K562 treated with DMSO at 1 percent for 24 hours (cell line): ENCODE data around the gene TANGO2. TPM values are rescaled to one million over a fixed set of nuclear protein-coding genes. Genes with fewer than 3 reads are reported as not detected.

ENCODE experiments used
- total RNA-seq: library from RNA; unstranded; fragments of 300-600 nt; gene quantifications from 2 replicates; pipeline ENCODE4 v1.2.3, GENCODE V29; 2022; ENCODE audit warnings: low read depth; ENCODE audit not compliant: insufficient read depth

TANGO2 gene
- total RNA-seq, result 97.1 and 98.2 TPM in 2 replicates

DNA sequence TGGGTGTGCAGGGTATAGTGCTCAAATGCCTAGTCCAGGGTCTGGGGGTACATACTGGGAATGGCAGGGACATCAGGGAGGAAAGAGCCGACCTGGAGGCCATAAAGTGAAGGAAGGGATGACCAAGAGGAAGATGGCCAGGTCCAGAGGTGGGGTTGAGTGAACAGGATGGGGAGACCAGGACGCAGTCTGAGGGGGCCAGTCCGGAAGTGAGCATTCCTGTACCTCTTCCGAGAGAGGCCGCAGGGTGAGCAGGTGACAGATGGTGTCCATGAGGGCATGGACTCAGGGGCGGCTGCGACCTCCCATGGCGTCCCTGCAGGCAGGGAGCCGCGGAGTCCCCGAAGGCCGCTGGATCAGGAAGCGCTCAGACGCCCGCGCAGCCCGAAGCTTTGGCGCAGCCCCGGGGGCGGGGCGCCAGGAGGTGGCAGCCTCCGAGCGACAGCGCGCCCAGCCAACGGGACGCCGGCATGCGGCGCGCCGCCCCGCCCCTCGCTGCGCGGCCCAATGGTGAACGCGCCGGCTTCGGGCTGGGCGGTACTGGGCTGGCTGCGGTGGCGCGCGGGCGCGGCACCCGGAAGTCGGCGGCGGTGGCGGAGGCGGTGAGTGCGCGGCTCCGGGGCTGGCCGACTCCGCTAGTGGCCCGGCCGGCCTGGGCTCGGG is at the start of gene TANGO2:
Gene TANGO2, plus strand, starts transcription at position 578 of the 663 bp plus-strand sequence. CDS start 15,689 bp downstream, outside the sequence.

GRCh38 chr22:20016734-20017621 is 3.9 kb upstream of the TANGO2 start, which contains the start of gene ARVCF:
Gene ARVCF, minus strand, starts transcription at chr22:20016823. Its CDS starts 26,029 bp downstream, at chr22:19990794.

DNA sequence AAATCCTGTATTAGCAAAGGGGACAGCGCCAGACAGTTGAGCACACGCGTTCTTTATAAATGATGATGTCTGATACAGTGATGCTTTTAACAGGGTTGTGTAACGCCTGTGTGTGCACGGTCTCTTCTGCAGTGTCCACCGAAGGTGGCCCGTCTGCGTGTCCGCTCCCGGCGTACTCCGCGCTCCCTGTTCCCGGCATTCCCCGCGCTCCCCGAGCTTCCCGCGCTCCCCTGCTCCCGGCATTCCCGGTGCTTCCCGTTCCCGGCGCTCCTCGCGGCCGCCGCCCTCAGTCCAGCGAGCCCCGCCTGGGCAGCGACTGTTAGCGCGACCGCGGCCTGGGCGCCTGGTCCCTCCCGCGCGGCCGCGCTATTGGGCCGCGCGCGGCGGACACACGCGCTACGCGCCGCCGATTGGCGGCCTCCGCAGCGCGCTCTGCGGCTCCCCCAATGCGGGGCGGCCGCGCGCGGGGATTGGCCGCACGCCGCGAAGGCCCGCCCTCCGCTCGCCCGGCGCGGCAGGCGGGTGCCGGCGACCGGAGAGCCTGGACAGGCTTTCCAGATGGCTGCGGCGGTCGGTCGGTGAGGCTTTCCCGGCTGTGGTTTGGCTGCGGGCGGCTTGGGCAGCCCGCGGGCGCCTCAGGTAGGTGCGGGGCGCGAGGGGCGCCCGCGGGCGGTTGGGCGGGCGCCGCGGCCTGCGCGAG is 59.0 kb downstream of the TANGO2 start, which contains the start of gene DGCR8:
Gene DGCR8, plus strand, starts transcription at position 497 of the 700 bp plus-strand sequence. CDS start 5,723 bp downstream, outside the sequence.

GRCh38 chr22:20115691-20116375 is 94.9 kb downstream of the TANGO2 start, which contains the start of gene RANBP1:
Gene RANBP1, plus strand, starts transcription at chr22:20116104. Its CDS starts 81 bp downstream, at chr22:20116185.

Other genes with a start within 250 kb of the TANGO2 start
- gene GNB1L, start 166.2 kb upstream of the TANGO2 start, total RNA-seq, result 103 and 110 TPM in 2 replicates
- gene RTL10, start 166.2 kb upstream of the TANGO2 start, total RNA-seq, result 50.3 and 53.7 TPM in 2 replicates
- 717 and 742 TPM in 2 replicates for gene COMT, start 79.3 kb upstream of the TANGO2 start, total RNA-seq
- 131 and 135 TPM in 2 replicates for gene TXNRD2, start 79.3 kb upstream of the TANGO2 start, total RNA-seq
- 60.7 and 69.4 TPM in 2 replicates for gene ARVCF, start 4.3 kb upstream of the TANGO2 start, total RNA-seq
- 47.4 and 51.1 TPM in 2 replicates for gene DGCR8, start 59.1 kb downstream of the TANGO2 start, total RNA-seq
- 621 and 645 TPM in 2 replicates for gene RANBP1, start 95.0 kb downstream of the TANGO2 start, total RNA-seq
- gene TRMT2A, start 96.1 kb downstream of the TANGO2 start, total RNA-seq, result 124 and 158 TPM in 2 replicates
- gene ZDHHC8, start 110.7 kb downstream of the TANGO2 start, total RNA-seq, result 36.2 and 37.9 TPM in 2 replicates
- not detected in 2 replicates for gene CCDC188, start 129.9 kb downstream of the TANGO2 start, total RNA-seq
- 11.8 and 12.8 TPM in 2 replicates for gene RTN4R, start 247.2 kb downstream of the TANGO2 start, total RNA-seq